ENCODE results near the gene AKTIP.

GRCh38 chr16:53494636-53495035 is 8.4 kb downstream of the AKTIP start:
- no peak for TF ChIP-seq CTCF (conservative IDR thresholded peaks at IDR 0.05)
- TF ChIP-seq ZFX (IDR thresholded peaks at IDR 0.05), result no peak

All from C4-2B (cell line).